Hematopoietic multipotent progenitor cell (in vitro differentiated cells): Measurements from ENCODE around the gene TRIM45. TPM values are rescaled to one million over a fixed set of nuclear protein-coding genes. Genes with fewer than 3 reads are reported as not detected.
"Not testable (repeated sequence)": the region's sequence is repeated elsewhere in the genome, so short reads cannot be mapped to it uniquely, and the experiment has no call there.

ENCODE experiments used
- DNase-seq, 3 donors: peaks; one replicate each; pipeline ENCODE4 v3.0.0-alpha.2; 2011 to 2015; ENCODE audit warnings: low read depth in 2 of 3, low spot score in 2 of 3
- total RNA-seq: library from RNA; depleted of rRNA; stranded (reverse); fragments of >200 nt; gene quantifications from one replicate; pipeline ENCODE4 v1.2.3, GENCODE V29; 2012

The TRIM45 gene, protein sequence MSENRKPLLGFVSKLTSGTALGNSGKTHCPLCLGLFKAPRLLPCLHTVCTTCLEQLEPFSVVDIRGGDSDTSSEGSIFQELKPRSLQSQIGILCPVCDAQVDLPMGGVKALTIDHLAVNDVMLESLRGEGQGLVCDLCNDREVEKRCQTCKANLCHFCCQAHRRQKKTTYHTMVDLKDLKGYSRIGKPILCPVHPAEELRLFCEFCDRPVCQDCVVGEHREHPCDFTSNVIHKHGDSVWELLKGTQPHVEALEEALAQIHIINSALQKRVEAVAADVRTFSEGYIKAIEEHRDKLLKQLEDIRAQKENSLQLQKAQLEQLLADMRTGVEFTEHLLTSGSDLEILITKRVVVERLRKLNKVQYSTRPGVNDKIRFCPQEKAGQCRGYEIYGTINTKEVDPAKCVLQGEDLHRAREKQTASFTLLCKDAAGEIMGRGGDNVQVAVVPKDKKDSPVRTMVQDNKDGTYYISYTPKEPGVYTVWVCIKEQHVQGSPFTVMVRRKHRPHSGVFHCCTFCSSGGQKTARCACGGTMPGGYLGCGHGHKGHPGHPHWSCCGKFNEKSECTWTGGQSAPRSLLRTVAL
- 7.0 TPM for total RNA-seq

DNA sequence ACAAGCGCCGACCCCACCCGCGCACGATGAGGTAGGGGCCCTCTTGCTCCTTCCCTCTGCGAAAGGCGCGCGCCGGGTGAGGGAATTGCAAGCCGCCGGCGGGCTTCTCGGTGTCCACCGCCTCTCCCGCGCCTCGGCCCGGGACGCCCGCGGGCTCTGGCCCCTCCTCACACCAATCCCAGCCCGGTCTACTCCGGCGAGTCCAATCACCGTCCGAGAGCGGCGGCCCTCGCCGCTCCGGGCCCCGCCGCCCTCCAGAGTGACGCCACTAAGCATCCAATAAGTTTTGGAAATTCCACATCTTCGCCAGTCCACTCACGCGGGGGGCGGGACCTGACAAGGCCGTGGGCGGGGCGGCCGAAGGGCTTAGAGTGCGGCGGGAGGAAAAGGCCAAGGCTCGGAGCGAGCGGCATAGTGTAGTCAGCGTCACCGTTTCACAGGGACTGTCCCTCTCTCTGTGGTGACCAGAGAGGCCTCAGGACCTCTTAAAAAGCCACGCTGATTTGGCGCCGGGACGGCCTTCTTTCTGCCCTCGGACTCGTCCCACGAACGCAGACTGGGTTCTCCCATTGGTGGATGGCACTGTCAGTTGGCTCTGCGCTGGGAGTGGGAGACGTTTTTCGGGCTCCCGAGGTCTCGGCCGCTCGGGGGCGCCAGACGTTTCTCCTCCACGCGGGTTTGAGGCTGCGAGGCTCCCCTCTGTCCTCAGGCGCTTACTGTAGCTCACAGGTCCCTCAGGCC lies at the start of gene TRIM45:
TSS of gene TRIM45 (minus strand) at position 161 of the 741 bp plus-strand sequence. CDS start 548 bp downstream, outside the sequence.
- DNase-seq = peak; percentile 58 to 98 (median 94)

DNA sequence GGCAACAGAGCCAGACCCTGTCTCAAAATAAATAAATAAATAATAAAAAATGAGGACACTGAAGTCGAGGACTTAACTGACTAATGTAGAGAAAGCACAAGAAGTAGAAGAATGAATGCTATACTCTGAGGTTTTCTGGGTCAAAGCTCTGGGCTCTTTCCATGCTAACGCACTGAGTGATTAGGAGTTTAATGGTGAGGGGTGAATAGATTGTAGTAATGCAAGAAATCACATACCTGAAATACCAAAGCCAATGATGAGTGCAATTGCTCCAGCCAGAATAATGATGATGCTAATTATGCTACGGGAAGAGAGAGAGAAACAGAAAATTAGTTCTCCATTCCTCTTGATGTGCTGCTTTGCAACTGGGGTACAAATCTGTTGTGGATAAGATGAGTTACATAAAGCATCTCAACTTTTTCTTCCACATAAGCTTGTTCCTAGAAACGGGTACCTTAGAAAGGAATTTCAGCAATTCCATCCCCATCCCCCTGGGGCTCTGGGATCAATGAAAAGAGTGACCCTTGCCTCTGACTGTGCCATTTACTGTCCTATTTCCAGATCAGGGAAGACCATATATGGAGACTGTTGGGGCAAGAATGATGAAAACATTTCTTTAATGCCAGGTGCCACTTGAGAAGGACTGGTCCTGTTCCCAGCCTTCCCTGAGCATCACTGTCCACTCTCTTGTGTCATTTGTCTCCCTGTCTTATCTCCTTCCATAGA lies 48.5 kb upstream of the TRIM45 start:
- DNase-seq = no peak

DNA sequence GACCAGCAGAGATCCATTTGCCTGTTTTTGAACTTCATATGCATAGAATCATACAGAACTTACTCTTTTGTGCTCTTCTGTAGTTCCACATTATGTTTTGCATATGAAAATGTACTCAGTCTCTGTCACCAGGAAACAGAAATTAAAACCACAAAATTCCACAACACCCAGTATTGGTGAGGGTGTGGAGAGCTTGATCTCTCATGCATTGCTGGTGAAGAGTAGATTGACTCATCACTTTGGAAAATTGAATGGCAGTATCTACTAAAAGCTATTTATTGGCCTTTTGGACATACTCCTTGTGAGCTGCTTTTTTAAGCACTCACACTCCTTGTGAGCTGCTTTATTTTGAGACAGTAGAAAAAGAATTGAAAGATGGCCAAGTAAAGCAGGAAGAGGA lies 45.9 kb upstream of the TRIM45 start:
- no peak for DNase-seq

DNA sequence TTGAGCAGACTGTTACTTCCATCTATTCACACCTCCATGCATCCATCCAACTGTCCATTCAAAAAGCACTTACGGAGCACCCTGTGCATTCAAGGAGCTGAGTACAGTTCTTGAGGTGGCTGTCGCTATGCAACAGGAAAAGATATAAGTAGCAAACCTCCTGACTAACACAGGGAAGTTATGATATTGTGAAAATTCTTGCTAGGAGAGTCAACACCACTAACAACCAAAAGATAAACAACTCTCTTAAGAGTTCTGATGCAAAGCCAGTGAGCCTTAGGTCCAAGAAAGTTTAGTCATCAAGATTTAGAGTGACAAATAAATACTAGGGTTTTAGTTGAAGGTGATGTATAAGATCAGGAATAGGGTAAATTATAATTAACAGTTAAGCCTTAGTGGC lies 44.5 kb upstream of the TRIM45 start:
- no peak for DNase-seq

DNA sequence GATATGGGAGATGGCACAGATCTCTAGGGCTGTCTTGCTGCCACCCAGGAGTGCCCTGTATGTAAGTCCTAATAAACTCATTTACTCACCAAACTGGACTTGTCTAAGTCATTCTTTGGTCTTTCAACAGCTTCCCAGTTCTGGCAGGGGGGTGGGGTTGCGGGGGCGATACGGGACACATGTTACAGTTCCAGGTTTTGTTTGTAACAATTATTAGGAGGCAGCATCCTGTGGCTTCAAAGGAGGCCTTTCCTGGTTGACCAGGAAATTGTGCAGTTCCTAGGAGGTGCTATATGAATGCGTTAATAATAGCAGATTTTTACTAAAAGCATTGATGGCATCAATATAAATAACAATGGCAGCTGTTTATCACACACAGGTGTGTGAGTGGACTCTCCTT lies 42.7 kb upstream of the TRIM45 start:
- no peak for DNase-seq

DNA sequence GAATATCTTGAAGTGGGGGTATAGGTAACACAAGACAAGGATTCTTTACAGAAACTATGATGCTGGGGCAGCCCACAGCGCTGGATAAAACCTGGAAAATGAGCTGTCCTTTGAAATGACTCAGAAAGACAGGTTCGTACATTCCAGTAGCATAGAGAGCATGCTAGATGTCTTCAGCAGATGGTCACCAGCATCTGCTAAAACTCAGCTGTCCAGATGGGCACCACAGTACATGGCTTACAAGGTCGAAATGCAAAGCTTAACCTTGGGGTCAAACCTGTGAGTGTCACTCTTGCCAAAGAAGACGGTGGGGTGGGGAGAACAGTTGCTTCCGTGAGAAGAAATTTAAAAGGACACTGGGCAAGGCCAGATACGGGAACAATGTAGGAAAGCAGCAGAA lies 41.3 kb upstream of the TRIM45 start:
- DNase-seq = no peak

DNA sequence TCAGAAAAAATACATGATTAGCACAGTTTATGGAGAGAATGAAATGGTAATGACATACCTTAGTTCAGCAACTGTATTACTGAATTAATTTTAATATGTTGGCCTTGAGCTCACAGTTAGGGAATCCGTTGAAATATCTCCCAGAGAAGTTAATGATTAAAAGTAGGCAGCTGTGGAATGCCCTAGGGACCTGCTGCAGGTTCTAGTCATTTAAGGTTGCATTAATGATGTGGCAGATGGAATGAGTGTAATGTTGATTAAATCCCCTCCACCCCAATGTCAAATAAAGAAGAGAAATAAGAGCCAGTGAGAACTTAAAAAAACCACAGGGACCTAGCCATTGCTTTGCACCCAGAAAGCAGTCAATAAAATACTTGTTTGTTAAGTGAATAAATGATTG lies 40.3 kb upstream of the TRIM45 start:
- DNase-seq = no peak

DNA sequence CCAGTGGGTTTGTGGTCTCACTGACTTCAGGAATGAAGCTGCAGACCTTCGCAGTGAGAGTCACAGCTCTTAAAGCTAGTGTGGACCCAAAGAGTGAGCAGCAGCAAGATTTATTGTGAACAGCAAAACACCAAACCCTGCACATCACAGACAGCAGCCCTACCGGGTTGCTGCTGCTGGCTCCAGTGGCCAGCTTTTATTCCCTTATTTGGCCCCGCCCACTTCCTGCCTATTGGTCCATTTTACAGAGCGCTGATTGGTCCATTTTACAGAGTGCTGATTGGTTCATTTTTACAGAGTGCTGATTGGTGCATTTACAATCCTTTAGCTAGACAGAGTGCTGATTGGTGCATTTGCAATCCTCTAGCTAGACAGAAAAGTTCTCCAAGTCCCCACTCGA lies 29.8 kb upstream of the TRIM45 start:
- DNase-seq = not testable (repeated sequence)

DNA sequence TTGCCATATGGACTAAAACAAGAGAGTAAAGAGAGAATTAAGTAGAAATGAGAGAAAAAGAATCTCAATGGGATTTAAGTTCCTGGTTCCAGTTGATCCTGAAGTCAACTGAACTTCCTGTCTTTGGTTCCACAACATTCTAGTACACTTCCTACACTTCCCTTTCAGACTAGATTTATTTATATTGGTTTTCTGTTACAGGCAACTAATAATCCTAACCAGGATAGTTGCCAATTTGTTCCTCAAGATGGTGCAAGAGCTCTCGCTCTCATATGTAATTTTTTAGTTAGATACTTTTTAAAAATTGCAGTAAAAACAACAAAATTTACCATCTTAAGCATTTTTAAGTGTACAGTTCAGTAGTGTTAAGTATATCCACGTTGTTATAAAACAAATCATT lies 28.8 kb upstream of the TRIM45 start:
- no peak for DNase-seq

DNA sequence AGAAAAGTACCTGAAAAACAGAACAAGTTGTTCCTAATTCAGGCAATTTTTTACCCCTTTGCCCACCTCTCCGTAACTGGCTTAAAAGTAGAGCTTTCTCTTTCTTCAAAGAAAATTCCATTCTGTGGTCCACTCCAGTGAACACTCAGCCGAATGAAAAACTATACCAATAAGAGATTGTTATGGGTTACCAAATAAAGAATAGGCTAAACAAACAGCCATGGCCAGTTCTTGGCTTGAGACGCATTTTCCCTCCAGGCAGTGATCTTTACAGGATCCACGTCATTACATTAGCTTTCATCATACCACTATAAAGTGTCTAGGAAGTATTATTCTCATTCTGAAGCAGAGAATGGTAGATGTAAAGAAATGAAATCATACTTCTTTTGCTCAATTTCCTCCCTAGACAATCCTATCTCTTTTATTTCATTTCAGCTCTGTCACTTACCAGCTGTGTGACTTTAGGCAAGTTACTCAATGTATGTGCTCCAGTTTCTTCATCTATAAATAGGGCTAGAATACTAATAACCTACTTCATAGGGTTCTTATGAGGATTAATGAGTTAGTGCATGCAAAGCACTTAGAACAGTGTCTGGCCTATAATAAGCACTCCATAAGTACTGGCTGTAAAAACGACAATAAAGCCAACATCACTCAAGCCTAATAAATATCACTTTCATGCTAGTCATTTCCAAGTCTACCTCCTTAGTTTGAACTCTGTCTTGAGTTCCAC lies 26.5 kb upstream of the TRIM45 start:
- no peak for DNase-seq

DNA sequence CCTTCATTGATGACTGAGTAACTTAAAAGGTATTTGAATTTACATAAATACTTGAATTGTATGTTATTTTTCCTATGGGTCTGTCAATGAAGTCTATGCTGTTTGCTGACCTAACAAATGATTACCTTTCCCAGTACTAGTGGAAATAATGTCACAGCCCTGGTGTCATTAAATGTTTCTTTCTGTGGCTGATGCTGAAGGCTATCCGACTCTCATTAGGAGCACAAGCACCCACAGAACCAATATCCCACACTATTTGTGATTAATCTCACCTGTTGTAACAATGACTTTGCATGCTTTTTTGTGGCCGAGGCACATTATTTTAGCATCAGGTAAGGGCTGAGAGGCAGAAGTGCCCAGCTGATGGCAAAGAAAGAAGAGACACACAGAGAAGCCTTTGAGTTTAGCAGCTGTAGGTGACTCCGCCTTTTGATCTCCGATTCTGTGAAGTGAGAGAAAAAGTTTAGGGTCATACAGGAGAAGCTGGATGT lies 25.8 kb upstream of the TRIM45 start:
- DNase-seq = no peak

DNA sequence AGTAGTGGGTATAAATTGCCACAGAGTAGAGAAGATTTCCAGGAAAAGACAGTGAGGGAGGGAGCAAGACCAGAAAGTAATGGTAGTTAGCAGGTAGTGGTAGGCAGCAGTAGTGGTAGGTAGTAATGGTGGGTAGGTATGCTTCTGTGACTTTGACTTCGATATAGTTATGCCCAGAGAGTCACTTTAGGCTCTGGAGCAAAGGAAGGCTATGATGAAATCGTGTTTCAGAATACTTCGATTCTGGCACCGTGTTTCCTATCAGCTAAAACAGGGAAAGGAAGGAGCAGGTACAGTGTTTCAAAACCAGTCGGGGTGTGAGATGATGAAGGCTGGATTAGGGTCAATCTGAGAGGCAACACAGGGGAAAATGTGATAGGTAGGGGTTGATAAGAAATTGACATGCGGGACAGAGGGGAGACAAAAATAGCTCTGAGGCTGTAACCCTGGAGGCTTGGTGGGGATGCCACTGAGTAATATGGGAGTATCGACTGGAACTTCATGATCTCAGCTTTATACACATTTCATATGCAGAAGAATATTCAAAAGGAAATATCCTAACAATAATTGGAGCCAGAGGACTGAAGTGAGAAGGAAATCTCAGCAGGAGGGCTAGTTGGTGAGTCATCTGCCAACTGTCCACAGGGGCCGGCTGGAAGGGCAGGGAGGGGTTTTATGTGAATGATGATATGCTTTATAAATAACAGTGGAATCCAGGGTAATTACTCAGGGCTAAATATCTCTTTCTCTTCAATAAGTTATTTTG lies 25.2 kb upstream of the TRIM45 start:
- no peak for DNase-seq

DNA sequence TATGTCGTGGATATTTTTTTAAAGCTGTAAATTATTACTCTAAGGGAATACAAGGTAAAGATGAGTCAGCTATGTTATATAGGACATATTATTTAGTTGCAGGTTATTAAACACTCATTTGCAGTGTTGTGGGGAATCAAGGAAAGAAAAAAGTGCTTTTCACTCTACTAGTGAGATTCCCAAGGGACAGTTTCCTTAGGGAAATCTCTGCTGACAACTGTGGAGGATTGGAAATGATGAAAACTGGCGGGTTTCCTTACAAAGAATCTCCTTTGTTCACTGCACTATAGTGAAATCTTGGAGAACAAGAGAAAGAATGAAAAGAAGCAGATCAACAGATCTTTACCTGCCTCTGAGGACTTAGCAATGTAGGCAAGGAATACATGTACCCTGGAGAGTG lies 24.5 kb upstream of the TRIM45 start:
- DNase-seq = no peak

DNA sequence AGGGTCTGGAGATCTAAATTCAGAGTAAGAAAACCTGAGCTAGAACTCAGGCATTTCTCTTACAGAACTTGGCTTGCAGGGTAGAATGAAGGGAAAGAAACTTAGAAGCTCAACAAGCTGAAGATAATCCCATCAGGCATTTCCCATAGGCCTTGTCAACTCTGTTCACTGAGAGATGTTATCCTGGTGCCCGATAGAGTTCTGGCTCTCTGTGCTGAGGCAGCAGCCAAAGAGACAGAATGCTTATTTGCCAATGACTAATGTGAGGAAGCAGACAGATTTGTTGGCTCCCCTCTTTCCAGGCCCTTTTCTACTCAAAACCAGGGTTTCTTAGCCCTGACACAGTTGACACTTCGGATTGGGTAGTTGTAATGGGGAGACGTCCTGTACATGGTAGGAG lies 22.3 kb upstream of the TRIM45 start:
- no peak for DNase-seq

DNA sequence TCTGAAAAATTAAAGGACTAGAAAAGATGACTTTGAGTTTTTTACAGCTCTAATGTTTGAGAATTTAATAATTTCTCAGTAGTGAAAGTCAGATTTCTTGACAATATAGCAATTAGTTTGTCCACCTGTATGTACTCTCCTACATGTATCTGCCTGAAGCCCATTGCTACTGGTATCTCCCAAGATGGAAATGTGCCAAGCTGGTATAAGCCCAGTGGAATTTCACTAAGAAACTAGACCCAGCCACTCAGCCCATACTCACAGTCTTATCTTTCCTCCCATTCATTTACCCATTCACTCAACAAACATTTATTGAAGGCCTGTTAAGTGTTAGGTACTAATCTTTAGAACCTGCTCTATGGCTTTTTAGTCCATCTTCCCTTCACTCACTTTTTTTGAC lies 21.6 kb upstream of the TRIM45 start:
- DNase-seq = no peak

DNA sequence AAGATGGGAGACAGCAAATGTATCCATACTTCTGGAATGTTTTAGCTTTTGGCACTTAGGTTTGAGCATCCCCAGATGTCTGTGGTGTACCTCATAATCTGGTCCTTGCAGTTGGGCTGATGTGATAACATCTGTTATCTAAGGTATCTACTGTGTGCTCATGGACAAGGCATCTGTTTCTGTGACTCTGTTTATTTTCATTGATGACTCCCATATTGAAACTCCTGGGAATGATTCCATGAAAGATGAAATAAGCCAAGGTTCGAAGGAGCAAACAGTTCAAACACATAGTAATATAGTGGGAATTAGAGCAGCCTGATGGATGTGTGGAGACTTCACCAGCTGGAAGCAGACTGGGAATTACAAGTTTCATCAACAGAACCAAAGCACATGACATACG lies 20.7 kb upstream of the TRIM45 start:
- no peak for DNase-seq

DNA sequence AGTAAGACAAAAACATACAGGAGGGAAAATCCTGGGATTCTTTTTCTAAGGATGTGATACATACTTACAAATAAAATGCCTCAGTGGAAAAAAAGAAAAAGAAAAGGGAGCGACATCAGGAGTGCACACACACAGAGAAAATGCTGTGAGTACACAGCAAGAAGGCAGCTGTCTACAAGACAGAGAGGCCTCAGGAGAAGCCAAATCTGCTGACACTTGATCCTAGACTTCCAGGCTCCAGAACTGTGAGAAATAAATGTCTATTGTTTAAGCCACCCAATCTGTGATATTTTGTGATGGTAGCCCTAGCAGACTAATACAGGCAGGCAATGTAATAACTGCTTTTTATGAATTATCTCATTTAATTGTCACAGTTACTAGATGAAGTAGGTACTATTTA lies 17.0 kb upstream of the TRIM45 start:
- no peak for DNase-seq

DNA sequence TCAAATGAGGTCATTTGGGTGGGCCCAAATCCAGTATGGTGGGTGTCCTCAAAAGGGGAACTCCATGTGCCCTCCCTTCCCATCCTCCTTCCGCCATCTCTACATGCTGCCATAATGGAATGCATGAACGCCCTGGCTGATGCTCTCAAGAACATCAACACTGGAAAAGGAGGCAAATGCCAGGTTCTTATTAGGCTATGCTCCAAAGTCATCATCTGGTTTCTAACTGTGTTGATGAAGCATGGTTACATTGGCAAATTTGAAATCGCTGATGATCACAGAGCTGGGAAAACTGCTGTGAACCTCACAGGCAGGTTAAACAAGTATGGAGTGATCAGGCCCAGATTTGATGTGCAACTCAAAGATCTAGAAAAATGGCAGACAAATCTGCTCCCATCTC lies 16.6 kb upstream of the TRIM45 start:
- no peak for DNase-seq

DNA sequence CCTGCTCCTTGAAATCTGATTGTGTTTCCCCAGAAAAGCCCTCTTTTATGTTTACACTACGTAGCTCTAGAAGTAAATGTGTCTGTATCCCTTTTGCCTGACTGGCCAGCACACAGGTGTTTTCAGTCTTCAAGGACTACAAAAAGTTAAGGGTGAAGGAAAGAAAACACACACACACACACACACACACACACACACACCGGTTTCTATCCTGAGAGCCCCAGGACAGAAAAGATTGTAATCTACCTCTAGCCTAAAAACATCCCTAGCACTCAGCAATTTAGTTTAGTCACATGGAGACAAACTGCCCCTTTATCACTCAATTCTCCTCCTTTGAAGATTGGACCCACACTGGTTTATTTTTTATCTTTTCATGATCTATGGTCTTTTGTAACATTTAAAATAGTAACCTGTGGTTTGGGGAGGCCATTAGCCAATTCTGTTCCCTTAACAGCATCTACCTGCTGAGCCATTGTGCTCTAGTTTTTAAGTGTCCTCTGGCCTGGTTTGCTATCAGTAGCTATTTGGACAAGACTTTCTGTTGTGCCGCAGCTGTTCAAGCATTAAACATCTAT lies 15.8 kb upstream of the TRIM45 start:
- DNase-seq = no peak
